ENCODE data around the gene HHLA2. TPM values are rescaled to one million over a fixed set of nuclear protein-coding genes. Genes with fewer than 3 reads are reported as not detected.

Gene HHLA2
- total RNA-seq, 1 experiment from 2014 or later: 0.07 TPM

GRCh38 chr3:108409800-108410178, 113.4 kb downstream of the HHLA2 start:
- ATAC-seq: no peak
- CTCF ChIA-PET: no interaction called here
- H3K4me3 Mint-ChIP-seq: no peak overlapping the region
- TF ChIP-seq FOXP4 (CRISPR knock-in tag; IDR thresholded peaks at IDR 0.05): no peak
- TF ChIP-seq ETV6 (CRISPR knock-in tag; IDR thresholded peaks at IDR 0.05): no peak
- TF ChIP-seq SOX15 (CRISPR knock-in tag; IDR thresholded peaks at IDR 0.05): no peak
- TF ChIP-seq CDX4 (CRISPR knock-in tag; IDR thresholded peaks at IDR 0.05; ENCODE audit: borderline replicate concordance): no peak
- TF ChIP-seq TCF7 (CRISPR knock-in tag; IDR thresholded peaks at IDR 0.05; ENCODE audit: low read depth): no peak
- no peak for TF ChIP-seq GABPB1 (CRISPR knock-in tag; IDR thresholded peaks at IDR 0.05)
- no peak for TF ChIP-seq KAT7 (CRISPR knock-in tag; IDR thresholded peaks at IDR 0.05; ENCODE audit: borderline replicate concordance)
- TF ChIP-seq, protein P1, sequence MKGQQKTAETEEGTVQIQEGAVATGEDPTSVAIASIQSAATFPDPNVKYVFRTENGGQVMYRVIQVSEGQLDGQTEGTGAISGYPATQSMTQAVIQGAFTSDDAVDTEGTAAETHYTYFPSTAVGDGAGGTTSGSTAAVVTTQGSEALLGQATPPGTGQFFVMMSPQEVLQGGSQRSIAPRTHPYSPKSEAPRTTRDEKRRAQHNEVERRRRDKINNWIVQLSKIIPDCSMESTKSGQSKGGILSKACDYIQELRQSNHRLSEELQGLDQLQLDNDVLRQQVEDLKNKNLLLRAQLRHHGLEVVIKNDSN (CRISPR knock-in tag; IDR thresholded peaks at IDR 0.05): no peak
- TF ChIP-seq SP1 (CRISPR knock-in tag; conservative IDR thresholded peaks at IDR 0.05): no peak
- TF ChIP-seq NFE2L1 (CRISPR knock-in tag; IDR thresholded peaks at IDR 0.05): no peak
- TF ChIP-seq, protein P2, sequence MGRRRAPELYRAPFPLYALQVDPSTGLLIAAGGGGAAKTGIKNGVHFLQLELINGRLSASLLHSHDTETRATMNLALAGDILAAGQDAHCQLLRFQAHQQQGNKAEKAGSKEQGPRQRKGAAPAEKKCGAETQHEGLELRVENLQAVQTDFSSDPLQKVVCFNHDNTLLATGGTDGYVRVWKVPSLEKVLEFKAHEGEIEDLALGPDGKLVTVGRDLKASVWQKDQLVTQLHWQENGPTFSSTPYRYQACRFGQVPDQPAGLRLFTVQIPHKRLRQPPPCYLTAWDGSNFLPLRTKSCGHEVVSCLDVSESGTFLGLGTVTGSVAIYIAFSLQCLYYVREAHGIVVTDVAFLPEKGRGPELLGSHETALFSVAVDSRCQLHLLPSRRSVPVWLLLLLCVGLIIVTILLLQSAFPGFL (CRISPR knock-in tag; IDR thresholded peaks at IDR 0.05; ENCODE audit: borderline replicate concordance): no peak
- TF ChIP-seq ZNF512 (CRISPR knock-in tag; IDR thresholded peaks at IDR 0.05; ENCODE audit: borderline replicate concordance): no peak
- no peak for TF ChIP-seq SMAD3 (CRISPR knock-in tag; IDR thresholded peaks at IDR 0.05; ENCODE audit: borderline replicate concordance)
- TF ChIP-seq NR1H2 (CRISPR knock-in tag; IDR thresholded peaks at IDR 0.05): no peak
- no peak for TF ChIP-seq ZBTB21 (CRISPR knock-in tag; IDR thresholded peaks at IDR 0.05; ENCODE audit: borderline replicate concordance)
- TF ChIP-seq ZBTB43 (CRISPR knock-in tag; IDR thresholded peaks at IDR 0.05): no peak
- no peak for TF ChIP-seq ERG (CRISPR knock-in tag; IDR thresholded peaks at IDR 0.05)
- POLR2A ChIA-PET: no interaction called here
- no peak for DNase-seq (ENCODE audit: low spot score)
- H3K27ac Mint-ChIP-seq: no peak overlapping the region
- H3K27me3 Mint-ChIP-seq (ENCODE audit: low read depth): no peaks in the 10 kb centered on the region; the same call in 1 of the 2 replicates
- H3K9me3 Mint-ChIP-seq: peaks cover 10% of the 10 kb centered on the region; the same call in 1 of the 2 replicates
- peaks cover 17% of the 10 kb centered on the region for H3K4me1 Mint-ChIP-seq
- H3K36me3 Mint-ChIP-seq: no peaks in the 10 kb centered on the region

DNA sequence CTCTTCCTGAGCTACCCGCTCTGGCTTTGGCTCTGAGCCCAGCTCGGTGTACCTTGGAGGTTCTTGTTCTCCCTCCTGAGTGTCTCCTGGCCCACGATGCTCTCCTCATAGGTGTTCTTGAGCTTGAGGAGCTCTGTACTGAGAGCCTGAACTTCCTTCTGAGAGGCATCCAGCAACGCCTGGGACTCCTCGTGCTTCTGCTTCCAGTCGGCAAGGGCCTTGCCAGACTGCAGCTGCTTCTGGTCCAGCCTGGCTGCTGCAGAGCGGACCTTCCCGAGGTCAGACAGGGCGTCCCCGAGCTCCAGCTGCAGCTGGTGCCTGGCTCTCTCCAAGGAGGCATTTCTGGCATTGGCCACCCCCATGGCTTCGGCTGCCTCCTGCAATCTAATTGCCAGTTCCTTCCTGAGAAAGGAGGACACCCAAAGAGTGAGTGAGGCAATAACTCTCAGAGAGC, 114.2 kb downstream of the HHLA2 start:
- Mint-ChIP-seq H3K36me3 (no peaks in the 10 kb centered on the region), H3K4me1 (peaks cover 17% of the 10 kb centered on the region), H3K27me3 (ENCODE audit: low read depth) (no peaks in the 10 kb centered on the region; the same call in 1 of the 2 replicates), H3K4me3 (no peak overlapping the region), H3K27ac (no peak overlapping the region), H3K9me3 (peaks cover 10% of the 10 kb centered on the region; the same call in 1 of the 2 replicates)
- POLR2A ChIA-PET: no interaction called here
- CTCF ChIA-PET: no interaction called here
- no peak for ATAC-seq
- DNase-seq (ENCODE audit: low spot score): no peak
- TF ChIP-seq E2F4 (CRISPR knock-in tag; IDR thresholded peaks at IDR 0.05; ENCODE audit: borderline replicate concordance, low read depth): no peak
- no peak for TF ChIP-seq STAT6 (CRISPR knock-in tag; conservative IDR thresholded peaks at IDR 0.05; ENCODE audit: low read depth)
- TF ChIP-seq, protein P3, sequence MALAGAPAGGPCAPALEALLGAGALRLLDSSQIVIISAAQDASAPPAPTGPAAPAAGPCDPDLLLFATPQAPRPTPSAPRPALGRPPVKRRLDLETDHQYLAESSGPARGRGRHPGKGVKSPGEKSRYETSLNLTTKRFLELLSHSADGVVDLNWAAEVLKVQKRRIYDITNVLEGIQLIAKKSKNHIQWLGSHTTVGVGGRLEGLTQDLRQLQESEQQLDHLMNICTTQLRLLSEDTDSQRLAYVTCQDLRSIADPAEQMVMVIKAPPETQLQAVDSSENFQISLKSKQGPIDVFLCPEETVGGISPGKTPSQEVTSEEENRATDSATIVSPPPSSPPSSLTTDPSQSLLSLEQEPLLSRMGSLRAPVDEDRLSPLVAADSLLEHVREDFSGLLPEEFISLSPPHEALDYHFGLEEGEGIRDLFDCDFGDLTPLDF (CRISPR knock-in tag; IDR thresholded peaks at IDR 0.05): no peak
- no peak for TF ChIP-seq CBFB (CRISPR knock-in tag; IDR thresholded peaks at IDR 0.05; ENCODE audit: low read depth)

Measured in WTC11 (cell line).